Hepatocyte (in vitro differentiated cells): Measurements from ENCODE around the gene GRID2. TPM values are rescaled to one million over a fixed set of nuclear protein-coding genes. Genes with fewer than 3 reads are reported as not detected.

ENCODE experiments used
- DNase-seq: peaks from one replicate; pipeline ENCODE4 v3.0.0-alpha.2; 2016; ENCODE audit warnings: low spot score
- H2AFZ ChIP-seq: fragments of 200-600 bp; sonication (generic); 2 replicates; pipeline ENCODE4 v1.6.0; 2016; ENCODE audit warnings: antibody characterized with exemption, mild to moderate bottlenecking
- H3K27ac ChIP-seq: fragments of 200-600 bp; sonication (generic); 2 replicates; pipeline ENCODE4 v1.5.1; 2016; ENCODE audit warnings: mild to moderate bottlenecking
- H3K27me3 ChIP-seq: fragments of 200-600 bp; sonication (generic); 2 replicates; pipeline ENCODE4 v1.6.1; 2016
- H3K36me3 ChIP-seq: fragments of 200-600 bp; sonication (generic); replicated peaks from 2 replicates; pipeline ENCODE4 v1.5.1; 2016; ENCODE audit warnings: low read depth; ENCODE audit not compliant: insufficient read depth
- H3K4me1 ChIP-seq: fragments of 200-600 bp; sonication (generic); 2 replicates; pipeline ENCODE4 v1.5.1; 2016; ENCODE audit warnings: mild to moderate bottlenecking, moderate library complexity; ENCODE audit not compliant: insufficient read depth
- H3K4me2 ChIP-seq: fragments of 200-600 bp; sonication (generic); 2 replicates; pipeline ENCODE4 v1.6.0; 2016
- H3K4me3 ChIP-seq: fragments of 200-600 bp; sonication (generic); 2 replicates; pipeline ENCODE4 v1.5.1; 2016; ENCODE audit warnings: mild to moderate bottlenecking
- H3K79me2 ChIP-seq: fragments of 200-600 bp; sonication (generic); 2 replicates; pipeline ENCODE4 v1.6.0; 2017; ENCODE audit warnings: mild to moderate bottlenecking
- H3K9me2 ChIP-seq: fragments of 200-600 bp; sonication (generic); replicated peaks from 2 replicates; pipeline ENCODE4 v1.6.0; 2017; ENCODE audit warnings: mild to moderate bottlenecking; ENCODE audit not compliant: insufficient read depth
- H3K9me3 ChIP-seq: fragments of 200-600 bp; sonication (generic); 2 replicates; pipeline ENCODE4 v1.5.1; 2016; ENCODE audit warnings: low read depth, mild to moderate bottlenecking
- H4K20me1 ChIP-seq: fragments of 200-600 bp; sonication (generic); 2 replicates; pipeline ENCODE4 v1.6.0; 2016; ENCODE audit warnings: mild to moderate bottlenecking; ENCODE audit not compliant: insufficient read depth, poor library complexity, severe bottlenecking
- CTCF ChIP-seq: fragments of 200-600 bp; sonication (generic); IDR thresholded peaks from 2 replicates; pipeline ENCODE4 v1.5.1; 2016; ENCODE audit warnings: antibody characterized with exemption, mild to moderate bottlenecking; ENCODE audit not compliant: poor library complexity
- EZH2 ChIP-seq: fragments of 200-600 bp; sonication (generic); IDR thresholded peaks from 2 replicates; pipeline ENCODE4 v1.6.1; 2016; ENCODE audit warnings: antibody characterized with exemption, mild to moderate bottlenecking, borderline replicate concordance
- EZH2phosphoT487 ChIP-seq: fragments of 200-600 bp; sonication (generic); IDR thresholded peaks from one replicate; pipeline ENCODE4 v1.6.1; 2018; ENCODE audit warnings: antibody characterized with exemption, mild to moderate bottlenecking, low read depth, moderate library complexity; ENCODE audit not compliant: unreplicated experiment, severe bottlenecking
- WGBS: methylation state at CpG from one replicate; pipeline ENCODE4 v1.1.6; 2016; ENCODE audit warnings: low lambda C conversion rate; ENCODE audit errors: missing lambda C conversion rate; 5-methylcytosine and 5-hydroxymethylcytosine counted together
- polyA plus RNA-seq: library from polyadenylated mRNA; unstranded; fragments of >200 nt; fragmentation: Nextera tagmentation; extraction: Ambion mirVana; gene quantifications from 2 replicates; pipeline ENCODE4 v1.2.1, GENCODE V29; 2016
- total RNA-seq: library from RNA; depleted of rRNA; stranded (reverse); fragments of >200 nt; gene quantifications from 2 replicates; pipeline ENCODE4 v1.2.3, GENCODE V29; 2014

The GRID2 gene
- total and polyA plus RNA-seq, 2 experiments from 2014 or later, result 0.53 to 3.5 TPM

- H2AFZ ChIP-seq, result no peak overlapping the region
- TF ChIP-seq CTCF (no peak), EZH2 (no peak), EZH2phosphoT487 (no peak)
- H3K36me3 ChIP-seq, result no peaks in the 10 kb centered on the region
- H3K9me2 ChIP-seq, result no peaks in the 10 kb centered on the region
- H3K4me2 ChIP-seq, result no peak overlapping the region
- H3K4me3 ChIP-seq, result no peak overlapping the region
- WGBS, result 68% methylated on average over 1 of the region's 1 CpG
- H3K4me1 ChIP-seq, result no peaks in the 10 kb centered on the region
- no peak overlapping the region for H3K27ac ChIP-seq
- no peak for DNase-seq
- no peaks in the 10 kb centered on the region for H3K79me2 ChIP-seq
- no peaks in the 10 kb centered on the region for H3K27me3 ChIP-seq
- no peaks in the 10 kb centered on the region for H4K20me1 ChIP-seq
- H3K9me3 ChIP-seq, result no peaks in the 10 kb centered on the region
These were observed 1015.3 kb downstream of the GRID2 start for GRCh38 chr4:93319041-93319440.

- no peaks in the 10 kb centered on the region for H4K20me1 ChIP-seq
- H3K79me2 ChIP-seq, result no peaks in the 10 kb centered on the region
- H3K27me3 ChIP-seq, result no peaks in the 10 kb centered on the region
- H3K36me3 ChIP-seq, result no peaks in the 10 kb centered on the region
- H3K9me3 ChIP-seq, result no peaks in the 10 kb centered on the region
- H3K4me2 ChIP-seq, result no peak overlapping the region
- TF ChIP-seq CTCF (no peak), EZH2phosphoT487 (no peak), EZH2 (no peak)
- H3K4me3 ChIP-seq, result no peak overlapping the region
- no peak overlapping the region for H3K27ac ChIP-seq
- no peak overlapping the region for H2AFZ ChIP-seq
- H3K9me2 ChIP-seq, result no peaks in the 10 kb centered on the region
- H3K4me1 ChIP-seq, result no peaks in the 10 kb centered on the region
- DNase-seq, result no peak
These were observed 1016.6 kb downstream of the GRID2 start for GRCh38 chr4:93320356-93320755.

- TF ChIP-seq CTCF, result no peak
- TF ChIP-seq EZH2, result no peak
- no peak for TF ChIP-seq EZH2phosphoT487
- Histone ChIP-seq H3K4me1 (no peaks in the 10 kb centered on the region), H3K79me2 (no peaks in the 10 kb centered on the region), H3K27me3 (no peaks in the 10 kb centered on the region), H3K27ac (no peak overlapping the region), H2AFZ (no peak overlapping the region), H3K9me2 (no peaks in the 10 kb centered on the region), H3K9me3 (no peaks in the 10 kb centered on the region), H3K4me2 (no peak overlapping the region), H3K36me3 (no peaks in the 10 kb centered on the region), H3K4me3 (no peak overlapping the region), H4K20me1 (no peaks in the 10 kb centered on the region)
- DNase-seq, result no peak
These were observed 1023.6 kb downstream of the GRID2 start for GRCh38 chr4:93327346-93327745.

- H3K4me3 ChIP-seq, result no peak overlapping the region
- no peak for DNase-seq
- TF ChIP-seq EZH2phosphoT487, result no peak
- TF ChIP-seq CTCF, result no peak
- no peak for TF ChIP-seq EZH2
- no peaks in the 10 kb centered on the region for H4K20me1 ChIP-seq
- no peak overlapping the region for H3K27ac ChIP-seq
- H3K79me2 ChIP-seq, result no peaks in the 10 kb centered on the region
- no peaks in the 10 kb centered on the region for H3K36me3 ChIP-seq
- H3K27me3 ChIP-seq, result no peaks in the 10 kb centered on the region
- 51% methylated on average over 3 of the region's 3 CpGs for WGBS
- H3K9me3 ChIP-seq, result no peaks in the 10 kb centered on the region
- H3K4me1 ChIP-seq, result no peaks in the 10 kb centered on the region
- no peak overlapping the region for H3K4me2 ChIP-seq
- H3K9me2 ChIP-seq, result no peaks in the 10 kb centered on the region
- H2AFZ ChIP-seq, result no peak overlapping the region
These were observed 1030.2 kb downstream of the GRID2 start for GRCh38 chr4:93334003-93334402.
